Measurements from ENCODE around the gene SLX4IP. TPM values are rescaled to one million over a fixed set of nuclear protein-coding genes. Genes with fewer than 3 reads are reported as not detected.

The SLX4IP gene
- total RNA-seq, 1 donor from 2014 or later: 2.2 TPM

DNA sequence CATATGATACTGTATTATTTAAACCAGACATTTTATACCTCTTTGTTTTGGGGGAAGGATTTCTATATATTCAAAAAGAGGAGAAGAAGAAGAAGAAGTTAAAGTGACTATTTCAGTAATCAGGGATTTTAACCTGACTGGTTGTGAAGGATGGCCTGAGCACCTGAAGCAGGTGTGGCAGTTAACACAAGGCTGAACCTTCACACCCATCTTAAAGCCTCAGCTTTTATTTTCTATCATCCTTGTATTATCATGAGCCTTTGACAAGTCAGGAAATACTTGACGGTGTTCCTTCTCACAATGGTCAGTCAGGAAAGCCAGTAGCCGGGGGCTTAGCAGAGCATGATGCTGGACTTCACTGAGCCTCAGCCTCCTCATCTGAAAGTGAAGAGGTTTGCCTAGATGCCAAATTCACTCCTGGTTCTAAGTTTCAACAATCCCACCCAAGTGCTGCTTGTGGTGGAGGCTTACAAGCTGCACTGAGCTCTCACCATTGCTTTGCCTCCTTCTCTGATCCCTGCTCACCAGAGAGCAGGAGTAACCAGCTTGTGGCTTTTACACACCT is 121.5 kb downstream of the SLX4IP start:
- intact Hi-C loops (cut with micrococcal nuclease): no loop called here
- ATAC-seq: no peak
- no peak for DNase-seq

DNA sequence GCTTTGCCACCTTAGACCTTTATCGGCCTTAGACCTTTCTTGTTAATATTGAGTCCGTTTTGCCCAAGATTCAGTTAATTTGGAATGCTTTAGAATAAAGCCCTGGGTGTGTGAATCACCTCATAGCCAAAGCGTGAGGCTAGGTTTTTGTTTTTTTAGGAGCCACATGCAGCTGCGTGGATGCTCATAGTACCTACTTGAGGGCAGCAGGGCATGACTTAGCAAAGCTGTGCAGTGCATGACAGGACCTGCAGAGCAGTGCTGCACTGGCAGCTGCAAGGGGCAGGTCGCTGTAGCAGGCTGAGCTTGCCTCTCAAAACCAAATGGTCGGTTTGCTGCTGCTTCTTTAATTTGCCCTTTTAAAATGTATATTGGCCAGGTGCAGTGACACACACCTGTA is 122.6 kb downstream of the SLX4IP start:
- no peak for DNase-seq
- intact Hi-C loops (cut with micrococcal nuclease): no loop called here
- ATAC-seq: no peak

DNA sequence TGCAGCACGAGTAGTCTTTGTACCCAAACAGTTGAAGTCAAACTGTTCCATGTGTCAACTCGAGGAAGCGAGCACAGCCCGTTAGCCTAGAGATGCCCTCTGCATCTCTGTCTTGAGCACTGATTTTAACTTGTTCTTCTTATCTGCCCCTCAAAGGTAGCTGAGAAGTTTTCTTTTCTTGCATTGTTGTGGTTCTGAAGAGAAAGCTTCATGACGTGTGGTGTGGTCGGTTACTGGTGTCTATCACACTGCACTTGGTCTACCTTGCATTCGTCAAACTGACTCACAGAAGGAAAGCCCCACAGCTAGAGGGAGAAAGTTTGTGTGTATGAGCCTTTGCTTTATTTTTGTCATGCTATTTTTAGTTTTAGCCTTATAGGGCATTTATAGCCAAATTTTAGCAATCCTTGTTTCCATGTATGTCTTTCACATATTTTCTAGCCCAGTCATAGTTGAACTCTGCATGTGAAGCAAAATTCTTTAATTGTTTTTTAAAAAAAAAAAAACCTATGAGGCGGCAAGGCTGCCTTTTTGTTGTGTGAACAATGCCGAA is 123.6 kb downstream of the SLX4IP start:
- ATAC-seq: no peak
- intact Hi-C loops (cut with micrococcal nuclease): no loop called here
- DNase-seq: no peak

DNA sequence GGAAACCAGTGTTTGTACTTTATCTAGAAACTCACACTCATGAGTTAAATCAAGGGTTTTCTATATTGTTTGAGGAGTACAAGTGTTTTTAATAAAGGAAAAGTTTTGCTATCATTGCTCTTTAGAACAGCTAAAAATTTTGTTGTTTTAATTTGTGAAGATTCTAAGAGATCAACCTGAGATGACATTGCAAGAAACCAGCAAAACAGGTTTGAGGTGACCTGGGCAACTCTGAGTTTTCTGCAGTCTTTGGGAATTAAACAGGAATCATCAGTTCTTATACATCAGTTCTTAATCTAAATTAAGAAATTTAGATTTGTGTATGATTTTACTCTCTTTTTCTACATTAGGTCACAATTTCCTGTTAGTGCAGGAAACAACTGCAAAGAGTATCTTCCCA is 124.2 kb downstream of the SLX4IP start:
- no peak for DNase-seq

DNA sequence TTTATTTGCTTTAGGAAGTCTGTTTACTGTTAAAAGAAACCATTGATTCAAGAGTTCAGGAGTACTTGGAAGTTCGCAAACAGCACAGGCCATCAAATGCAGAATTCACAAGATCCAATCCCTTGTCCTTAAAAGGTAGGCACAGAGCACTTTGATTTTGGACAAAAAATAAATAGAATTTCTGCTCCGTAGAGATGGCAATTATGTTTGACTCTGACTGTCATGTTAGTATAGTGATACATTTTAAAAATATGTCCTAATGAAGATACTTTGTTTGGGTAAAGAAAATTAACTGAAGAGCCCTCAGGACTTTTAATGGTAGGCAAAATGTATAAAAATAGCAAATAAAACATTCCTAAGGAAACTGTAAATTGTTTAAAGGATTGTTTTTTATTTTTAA is 125.6 kb downstream of the SLX4IP start:
- ATAC-seq (no peak), DNase-seq (no peak)
- intact Hi-C loops (cut with micrococcal nuclease): no loop called here

More for the DNA sequence above, 124.2 kb downstream of the SLX4IP start:
- ATAC-seq: no peak
- intact Hi-C loops (cut with micrococcal nuclease): no loop called here

DNA sequence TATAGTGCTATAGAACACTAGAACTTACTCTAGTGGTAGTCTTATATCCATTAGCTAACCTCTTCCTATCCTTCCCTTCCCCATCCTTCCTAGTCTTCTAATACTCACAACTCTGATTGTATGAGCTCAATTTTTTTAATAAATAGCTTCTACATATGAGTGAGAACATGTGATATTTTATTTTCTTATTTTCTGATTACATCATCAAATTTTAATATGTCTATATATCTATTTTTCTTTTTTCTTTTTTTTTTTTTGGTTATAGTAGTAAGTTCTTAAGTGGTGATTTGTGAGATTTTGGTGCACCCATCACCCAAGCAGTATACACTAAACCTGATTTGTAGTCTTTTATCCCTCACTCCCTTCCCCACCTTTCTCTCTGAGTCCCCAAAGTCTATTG is 126.2 kb downstream of the SLX4IP start:
- ATAC-seq (no peak), DNase-seq (no peak)
- intact Hi-C loops (cut with micrococcal nuclease): no loop called here

DNA sequence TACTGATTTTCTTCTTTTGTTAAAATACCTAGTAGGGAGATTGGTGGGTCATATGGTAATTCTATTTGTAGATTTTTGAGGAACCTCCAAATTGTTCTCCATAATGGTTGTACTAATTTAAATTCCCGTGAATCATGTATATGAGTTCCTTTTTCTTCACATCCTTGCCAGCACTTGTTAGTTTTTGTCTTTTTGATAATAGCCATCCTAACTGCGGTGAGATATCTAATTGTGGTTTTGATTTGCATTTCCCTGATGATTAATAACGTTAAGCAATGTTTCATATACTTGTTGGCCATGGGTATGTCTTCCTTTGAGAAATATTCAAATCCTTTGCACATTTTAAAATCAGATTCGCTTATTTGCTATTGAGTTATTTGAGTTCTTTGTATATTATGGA is 127.8 kb downstream of the SLX4IP start:
- no peak for DNase-seq
- ATAC-seq: no peak
- intact Hi-C loops (cut with micrococcal nuclease): no loop called here

DNA sequence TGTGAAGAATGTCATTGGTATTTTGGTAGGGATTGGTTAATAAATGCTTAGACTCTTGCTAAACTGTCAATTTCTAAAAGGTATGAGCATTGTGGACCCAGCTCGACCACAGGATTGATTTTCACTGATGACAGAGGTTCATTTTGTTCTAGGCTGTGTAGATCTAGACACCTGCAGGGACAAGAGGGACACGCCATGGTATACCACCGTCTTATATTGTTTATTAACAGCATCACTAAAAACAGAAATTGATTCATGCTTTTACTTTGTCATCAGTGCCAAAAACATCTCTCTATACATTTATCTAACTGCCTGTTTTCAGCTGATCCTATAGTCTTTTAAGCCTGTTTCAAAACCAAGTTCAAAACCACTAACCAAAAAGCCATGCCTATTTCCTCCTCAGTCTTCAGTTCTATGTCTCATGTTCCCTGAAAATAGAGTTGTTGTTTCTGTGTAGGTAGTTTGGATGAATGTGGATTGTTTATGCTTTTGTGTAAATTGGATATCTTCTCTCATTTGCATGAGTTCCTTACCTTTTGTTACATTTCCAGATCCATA is 128.9 kb downstream of the SLX4IP start:
- intact Hi-C loops (cut with micrococcal nuclease): no loop called here
- DNase-seq: no peak
- ATAC-seq: no peak

DNA sequence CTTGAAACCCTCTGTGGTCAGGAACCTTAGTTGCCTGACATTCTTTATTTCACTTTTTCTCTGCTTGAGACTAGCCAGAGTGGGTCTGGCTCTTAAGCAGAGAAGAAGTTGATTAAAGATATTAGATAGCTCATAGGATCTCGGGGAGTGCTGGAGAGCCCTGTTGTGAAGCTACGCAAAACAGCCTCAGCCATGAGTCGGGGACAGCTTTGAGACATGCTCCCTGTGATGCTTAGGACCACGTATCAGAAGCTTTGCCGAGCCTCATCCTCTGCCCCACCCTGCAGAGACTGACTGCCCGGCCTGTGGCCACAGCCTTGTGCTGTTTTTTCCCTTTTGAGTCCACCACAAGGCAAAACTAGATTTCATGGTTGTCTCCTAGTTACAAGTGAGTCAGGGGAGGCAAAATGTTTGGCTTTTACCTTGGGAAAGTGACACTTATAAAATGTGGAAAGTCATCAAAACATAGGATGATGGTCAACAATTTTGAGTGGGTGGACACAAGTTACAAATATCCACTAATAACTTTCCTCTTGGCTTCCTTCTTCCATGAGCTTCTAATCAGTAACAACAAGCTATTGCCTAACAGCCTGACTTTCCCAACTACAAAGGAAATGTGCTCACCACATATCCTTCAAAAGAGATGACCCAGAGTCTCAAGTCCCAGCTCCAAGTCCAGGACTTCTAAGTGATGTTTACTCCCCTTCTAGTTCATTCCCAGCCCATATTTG is 130.3 kb downstream of the SLX4IP start:
- intact Hi-C loops (cut with micrococcal nuclease): no loop called here
- peak; percentile 41 for DNase-seq
- peak; percentile 92 for ATAC-seq

DNA sequence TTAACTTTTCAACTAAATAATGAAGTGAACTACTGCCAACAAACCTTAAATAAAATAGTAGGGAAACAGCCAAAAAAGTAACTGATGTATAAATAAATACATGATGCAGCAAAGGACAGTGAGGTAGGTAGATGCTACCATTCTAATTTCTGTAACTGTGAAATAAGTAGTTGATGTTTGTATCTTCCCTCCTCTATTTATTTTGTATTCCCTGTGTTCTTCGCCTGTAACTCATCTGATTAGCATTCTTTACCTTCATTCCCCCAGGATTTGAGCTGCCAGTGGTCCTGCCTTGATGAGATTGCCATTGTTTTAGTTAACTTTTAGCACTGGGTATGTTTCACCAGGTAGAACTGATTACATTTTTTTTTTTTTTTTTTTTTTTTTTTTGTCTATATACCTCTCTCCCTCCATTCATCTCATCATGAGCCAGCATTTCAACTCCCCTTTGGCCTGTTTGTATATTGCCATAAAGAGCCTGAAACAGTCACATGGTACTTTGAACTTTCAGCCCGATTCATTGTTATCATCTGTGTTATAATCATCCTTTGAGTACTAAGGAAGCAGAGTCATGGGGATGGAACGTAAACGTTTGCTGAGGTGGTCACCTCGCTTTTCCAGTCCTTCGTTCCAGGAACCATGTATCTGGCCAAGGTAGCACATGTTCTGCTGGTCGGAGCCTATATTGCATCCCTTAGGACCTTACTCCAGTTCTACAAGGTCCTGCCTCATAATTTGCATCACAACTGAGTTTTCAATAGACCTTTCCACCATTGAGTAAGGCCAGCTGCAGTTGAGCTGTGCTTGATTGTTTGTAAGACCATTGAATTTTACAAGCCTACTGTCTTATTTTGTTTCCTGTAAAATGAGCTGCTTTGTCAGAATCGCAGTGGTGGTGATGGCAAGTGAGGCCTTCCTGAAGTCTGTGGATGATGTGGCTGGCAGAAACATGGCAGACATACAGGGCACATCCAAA is 131.1 kb downstream of the SLX4IP start:
- DNase-seq (no peak), ATAC-seq (no peak)
- intact Hi-C loops (cut with micrococcal nuclease): no loop called here

DNA sequence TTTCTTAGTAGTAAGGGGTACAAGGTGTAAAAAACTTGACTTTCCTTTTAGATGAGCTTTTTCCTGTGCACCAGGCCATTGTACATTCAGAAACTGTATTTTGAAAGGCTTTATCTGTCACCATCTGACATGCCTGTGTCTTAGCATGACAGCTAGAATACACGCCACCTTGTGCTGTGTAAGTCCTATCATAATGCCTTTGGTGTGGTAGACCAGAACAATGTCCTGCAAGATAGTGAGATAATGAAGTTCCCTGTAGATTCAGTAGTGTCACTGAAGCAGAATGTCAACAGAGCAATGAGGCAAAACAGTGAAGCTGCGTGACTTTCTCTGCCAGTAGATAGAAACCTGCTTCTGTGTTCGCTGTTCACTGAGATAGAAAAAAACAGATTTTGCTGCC is 132.9 kb downstream of the SLX4IP start:
- intact Hi-C loops (cut with micrococcal nuclease): no loop called here
- DNase-seq (no peak), ATAC-seq (no peak)

DNA sequence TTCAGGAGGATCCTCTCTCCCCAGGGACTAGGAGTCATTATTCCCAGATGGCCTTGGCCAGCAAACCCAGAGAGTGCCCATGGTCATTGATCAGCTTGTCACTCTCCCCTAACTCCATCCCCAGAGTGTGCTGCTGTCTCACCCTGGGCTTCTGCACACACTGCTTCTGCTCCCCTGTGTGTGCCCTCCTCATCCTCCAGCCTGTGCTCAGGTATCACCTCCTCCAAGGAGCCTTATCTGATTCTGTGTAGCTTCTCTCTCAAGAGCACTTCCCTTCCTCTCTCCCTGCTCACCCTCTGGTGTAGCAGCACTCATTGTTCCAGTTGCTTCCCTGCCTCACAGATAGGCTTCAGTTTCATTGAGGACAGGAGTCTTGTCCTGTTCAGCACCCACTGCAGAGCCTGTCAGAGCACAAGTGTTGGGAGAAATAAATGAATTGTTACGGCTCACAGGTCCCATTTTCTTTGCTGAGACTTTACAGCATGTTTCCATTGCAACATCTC is 136.3 kb downstream of the SLX4IP start:
- intact Hi-C loops (cut with micrococcal nuclease): no loop called here
- ATAC-seq (no peak), DNase-seq (no peak)

DNA sequence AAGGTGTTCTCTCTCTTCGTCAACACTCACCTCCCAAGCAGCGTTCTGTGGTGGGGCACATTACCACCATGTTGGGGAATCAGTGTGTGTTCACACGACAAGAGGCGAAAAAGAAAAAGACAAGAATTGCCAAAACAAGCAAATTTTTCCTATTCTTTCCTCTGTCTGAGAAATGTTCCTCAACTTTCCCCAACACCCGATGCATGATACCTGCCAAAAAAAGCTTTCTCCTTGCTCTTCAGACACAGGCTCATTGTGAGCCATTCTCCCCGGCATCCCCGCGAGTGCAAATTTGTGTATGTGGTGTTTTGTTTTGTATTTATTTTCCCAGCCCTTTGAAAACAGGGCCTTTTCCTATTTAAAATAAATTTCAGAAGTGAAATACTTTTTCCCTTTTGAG is 137.7 kb downstream of the SLX4IP start:
- ATAC-seq: no peak
- DNase-seq: no peak
- intact Hi-C loops (cut with micrococcal nuclease): no loop called here

DNA sequence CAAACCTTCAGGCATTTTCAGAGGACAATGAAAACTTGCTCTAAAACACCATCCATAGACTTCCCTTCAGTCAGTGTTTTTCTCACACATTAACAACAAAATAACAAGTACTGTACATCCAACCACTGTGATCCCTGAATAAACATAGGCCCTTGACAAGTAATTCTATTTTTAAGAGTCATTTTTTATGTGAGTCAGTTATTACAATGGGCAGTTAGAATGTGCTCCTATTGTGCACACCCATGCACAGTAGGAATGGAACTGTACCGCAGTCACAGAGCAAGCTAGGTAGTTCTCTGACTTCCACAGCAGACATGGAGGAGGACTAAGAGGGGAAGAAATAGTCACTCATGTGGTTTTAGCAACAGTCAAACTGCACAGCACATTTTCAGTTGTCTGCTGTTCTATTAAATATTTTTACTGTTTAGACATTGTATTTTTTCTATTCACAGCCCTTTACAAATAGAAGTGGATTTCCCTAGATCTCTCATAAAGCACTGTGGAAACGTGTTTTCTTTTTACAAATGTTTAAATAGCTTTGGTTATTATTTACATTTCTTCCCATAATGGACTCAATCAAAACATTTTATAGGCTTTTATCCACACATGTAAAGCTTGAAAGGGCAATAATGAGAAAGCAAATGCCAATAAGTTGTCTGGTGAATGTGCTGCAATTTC is 138.3 kb downstream of the SLX4IP start:
- intact Hi-C loops (cut with micrococcal nuclease): no loop called here
- DNase-seq (no peak), ATAC-seq (no peak)

DNA sequence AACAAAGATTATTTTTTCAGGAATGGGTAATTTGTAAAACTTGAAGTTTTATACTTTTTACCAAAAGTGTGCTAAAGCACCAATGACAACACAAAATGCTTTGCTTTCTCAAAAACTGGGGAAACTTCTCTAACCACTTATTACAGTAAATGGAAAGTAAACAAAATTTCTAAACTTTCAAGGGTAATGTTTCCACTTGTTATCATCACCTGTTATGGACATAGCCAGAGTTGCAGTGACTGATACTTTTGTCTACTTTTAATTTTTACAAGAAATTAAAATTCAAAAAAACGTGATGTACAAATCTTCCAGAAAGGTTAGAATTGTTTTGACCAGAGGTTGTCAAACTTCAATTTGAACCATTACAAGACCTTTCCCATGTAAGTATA is 138.8 kb downstream of the SLX4IP start:
- ATAC-seq (no peak), DNase-seq (no peak)
- intact Hi-C loops (cut with micrococcal nuclease): no loop called here

DNA sequence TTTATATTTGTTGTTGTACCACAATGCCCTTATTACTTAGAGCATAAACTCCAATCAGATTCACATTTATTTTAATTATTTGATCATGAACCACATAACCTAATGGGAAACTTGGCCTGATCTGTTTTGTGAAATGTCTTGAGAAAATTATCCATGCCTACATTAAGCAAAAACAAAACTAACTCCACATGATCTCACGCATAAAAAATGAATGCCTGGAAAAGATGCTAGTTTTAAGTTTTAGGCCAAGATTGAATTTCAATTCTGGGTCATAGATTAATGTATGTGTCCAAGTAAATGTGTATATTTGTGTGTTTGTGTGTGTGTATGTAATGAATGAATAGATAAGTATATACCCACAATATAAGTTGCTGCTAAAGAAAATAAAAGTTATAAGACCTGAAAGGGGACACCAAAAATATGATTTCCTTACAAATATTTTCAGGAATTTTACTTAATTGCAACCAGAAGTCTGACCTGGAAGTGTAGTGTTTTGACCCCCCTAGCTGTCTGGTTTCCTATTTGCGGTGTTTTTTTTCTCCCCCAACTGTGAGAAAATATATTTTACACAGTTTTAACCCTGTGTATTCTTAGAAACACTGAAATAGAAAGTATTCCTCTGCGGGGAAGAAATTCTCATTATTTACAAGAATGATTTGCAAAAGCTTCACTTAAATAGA is 141.4 kb downstream of the SLX4IP start:
- no peak for ATAC-seq
- DNase-seq: no peak

DNA sequence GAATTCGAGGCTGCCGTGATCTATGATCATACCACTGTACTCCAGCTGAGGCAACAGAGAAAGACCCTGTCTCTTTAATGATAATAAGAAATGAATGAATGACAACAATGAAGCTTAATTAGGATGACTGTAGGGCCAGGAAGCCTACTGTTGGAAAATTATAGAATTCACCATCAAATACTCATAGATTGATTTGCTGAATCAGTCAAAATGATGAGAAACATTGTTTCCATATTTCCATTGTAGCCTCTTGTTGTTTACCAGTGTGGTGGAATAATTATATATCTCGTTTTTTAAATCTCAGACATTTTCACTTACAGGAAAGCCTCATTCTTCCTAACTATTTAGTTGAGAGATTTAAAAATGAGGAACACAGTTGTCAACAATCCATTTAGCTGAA is 142.5 kb downstream of the SLX4IP start:
- intact Hi-C loops (cut with micrococcal nuclease): no loop called here
- ATAC-seq (no peak), DNase-seq (no peak)

More for the DNA sequence above, 141.4 kb downstream of the SLX4IP start:
- intact Hi-C loops (cut with micrococcal nuclease): no loop called here

DNA sequence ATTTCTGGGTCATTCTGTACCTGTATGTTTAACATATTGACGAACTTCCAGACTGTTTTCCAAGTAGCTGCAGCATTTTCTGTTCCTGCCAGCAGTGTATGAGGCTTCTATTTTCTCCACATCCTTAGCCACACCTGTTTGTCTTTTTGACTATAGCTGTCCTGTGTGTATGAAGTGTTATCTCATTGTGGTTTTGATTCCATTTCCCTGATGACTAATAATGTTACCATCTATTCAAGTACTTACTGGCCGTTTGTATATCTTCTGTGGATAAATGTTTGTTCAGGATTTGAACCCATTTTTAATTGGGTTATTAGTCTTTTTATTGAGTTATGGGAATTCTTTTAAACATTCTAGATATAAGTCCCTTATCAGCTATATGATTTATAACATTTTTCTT is 143.5 kb downstream of the SLX4IP start:
- DNase-seq: no peak
- ATAC-seq: no peak
- intact Hi-C loops (cut with micrococcal nuclease): no loop called here

All from left ventricle myocardium superior (tissue), 1 donor.